Cortex of kidney (tissue), 1 donor: Measurements from ENCODE around the gene GYPC.

Source experiments
- DNase-seq: peaks from one replicate; lab custom pipeline; 2025; lab: John Stamatoyannopoulos, UW

Gene GYPC

DNA sequence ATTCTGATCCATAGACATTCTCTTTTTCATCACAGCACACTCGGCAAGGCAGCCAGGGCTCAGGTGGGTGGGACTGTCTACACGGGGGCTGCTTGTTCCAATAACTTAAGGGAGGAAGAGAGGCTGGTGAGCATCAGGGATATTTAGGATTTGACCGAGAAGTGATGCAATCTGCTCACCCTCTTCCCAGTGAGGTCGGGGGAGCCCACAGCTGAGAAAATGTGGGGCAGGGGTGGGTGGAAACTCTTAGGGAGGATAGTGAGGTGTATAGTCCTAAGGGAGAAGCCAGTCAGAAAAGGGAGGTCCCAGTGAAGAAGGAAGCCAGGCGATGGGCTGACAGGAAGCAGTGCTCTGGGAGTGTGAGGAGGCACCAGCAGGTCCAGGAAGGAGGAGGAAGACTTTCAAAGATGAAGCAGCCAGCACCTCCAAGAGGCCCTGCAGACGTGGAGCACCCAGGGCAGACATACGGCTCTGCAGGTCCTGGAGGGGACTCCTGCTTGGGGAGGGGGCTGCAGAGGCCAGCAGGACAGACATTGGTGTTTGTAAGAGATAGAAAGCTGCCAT lies 76.8 kb downstream of the GYPC start:
- DNase-seq: no peak

DNA sequence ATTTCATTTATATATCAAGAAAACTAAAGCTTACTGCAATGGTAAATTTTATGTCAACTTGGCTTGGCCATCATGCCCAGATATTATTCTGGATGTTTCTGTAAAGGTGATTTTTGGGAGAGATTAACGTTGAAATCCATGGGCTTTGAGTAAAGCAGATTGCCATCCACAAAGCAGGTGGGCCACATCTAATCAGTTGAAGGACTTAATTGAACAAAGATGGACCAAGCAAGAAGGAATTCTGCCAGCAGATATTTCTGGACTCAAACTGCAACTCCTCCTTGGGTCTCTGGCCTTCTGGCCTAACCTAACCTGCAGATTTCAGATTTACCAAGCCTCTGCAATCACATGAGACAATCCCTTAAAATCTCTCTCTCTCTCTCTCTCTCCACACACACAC lies 77.8 kb downstream of the GYPC start:
- no peak for DNase-seq

DNA sequence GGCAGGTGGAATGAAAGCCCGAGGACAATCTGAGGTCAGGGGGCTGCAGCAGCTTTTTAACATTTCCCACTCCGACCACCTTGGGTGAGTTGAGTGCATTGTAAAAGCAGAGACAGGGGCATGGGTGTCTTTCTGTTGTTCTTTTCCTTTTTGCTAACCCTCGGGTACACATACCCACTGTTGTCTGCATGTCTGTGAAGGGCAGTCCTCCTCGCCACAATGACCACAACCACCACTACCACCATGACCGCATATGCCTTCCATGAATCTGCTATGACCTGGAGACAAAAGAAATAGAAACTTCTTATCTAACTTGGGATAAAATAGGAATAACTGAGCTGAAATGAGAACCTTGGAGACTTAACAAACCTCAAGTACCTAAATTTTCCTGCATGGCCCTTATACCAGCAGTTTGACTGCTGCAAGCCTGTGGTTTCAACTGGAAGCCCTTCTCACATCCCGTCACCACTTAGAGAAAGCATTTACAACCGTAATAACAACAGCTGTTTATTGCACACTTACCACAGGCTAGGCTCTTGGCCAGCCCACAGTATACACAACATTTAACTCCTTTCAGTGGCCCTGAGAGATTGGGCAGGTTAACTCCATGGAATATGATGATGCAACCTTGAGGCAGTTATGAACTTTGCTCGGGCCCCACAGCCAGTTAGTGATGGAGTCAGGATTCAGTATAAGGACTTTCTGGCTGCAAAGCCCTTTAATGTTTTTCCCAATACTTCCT lies 80.3 kb downstream of the GYPC start:
- no peak for DNase-seq

DNA sequence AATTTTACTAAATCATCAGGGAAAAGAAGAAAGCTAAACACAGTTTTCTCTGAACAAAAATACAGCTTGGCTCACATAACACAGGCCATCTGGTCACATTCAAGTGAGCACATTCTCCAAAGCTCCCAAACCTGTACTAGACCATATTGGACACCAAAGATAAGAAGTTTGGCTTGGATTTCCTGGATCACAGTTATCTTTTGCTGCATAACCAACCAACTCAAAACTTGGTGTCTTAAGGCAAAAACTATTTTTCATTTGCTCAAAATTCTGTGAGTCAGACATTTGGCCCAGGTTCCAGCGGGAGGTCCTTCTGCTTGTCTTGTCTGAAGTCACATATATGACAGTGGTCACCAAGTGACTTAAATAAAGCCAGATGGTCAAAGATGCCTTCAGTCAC lies 83.2 kb downstream of the GYPC start:
- DNase-seq: no peak

DNA sequence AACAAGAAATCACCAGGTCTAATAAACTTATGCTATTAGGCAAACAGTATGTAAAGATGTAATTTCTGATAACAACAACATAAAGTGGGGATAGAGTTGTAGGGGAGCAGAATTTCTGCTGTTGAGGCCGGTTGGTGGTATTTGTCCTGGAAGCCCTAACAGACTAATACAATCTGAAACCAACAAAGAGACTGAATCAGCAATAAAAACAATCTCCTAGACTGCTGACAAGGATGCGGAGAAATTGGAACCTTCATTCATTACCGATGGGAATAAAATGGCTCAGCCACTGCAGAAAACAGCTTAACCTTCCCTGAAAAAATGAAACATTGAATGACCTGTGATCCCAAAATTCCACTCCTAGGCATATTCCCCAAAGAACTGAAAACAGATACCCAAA lies 88.7 kb downstream of the GYPC start:
- no peak for DNase-seq
